ENCODE data around the gene GPC6. TPM values are rescaled to one million over a fixed set of nuclear protein-coding genes. Genes with fewer than 3 reads are reported as not detected.

GPC6 gene
- total and polyA plus RNA-seq, 2 donors (not counting 3 experiments of a cell fraction or from before 2014, with no cell fraction given) = 0.01 TPM; not detected in 1

DNA sequence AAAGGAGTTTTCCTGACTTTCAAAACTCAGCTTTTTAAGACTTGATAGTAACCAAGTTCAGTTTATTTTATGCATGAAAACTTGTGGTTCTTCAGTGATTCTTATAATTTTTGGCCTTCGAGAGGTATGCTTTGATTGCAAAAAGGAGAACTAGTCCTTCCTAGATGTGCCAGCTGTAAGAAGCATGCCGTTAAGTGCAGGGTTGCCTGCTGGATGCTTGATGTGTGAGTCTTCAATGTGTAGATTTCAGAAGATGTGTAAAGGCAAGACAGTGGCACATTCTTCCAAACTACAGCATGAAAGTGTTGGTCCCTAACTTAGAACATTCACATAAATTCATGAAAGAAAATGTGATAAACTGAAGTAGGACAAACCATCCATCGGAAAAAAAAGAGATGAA, 720.4 kb downstream of the GPC6 start:
- H3K36me3 ChIP-seq (ENCODE audit: control insufficient read depth in 2 of 2, extremely low read depth in 1 of 2, insufficient read depth in 2 of 2, low read length in 2 of 2) = no peaks in the 10 kb centered on the region
- intact Hi-C loops (cut with micrococcal nuclease) (no loop called here), dilution Hi-C loops (cut with MboI; ENCODE audit: extremely low pct_ligation_motif_present, low sequenced_read_pairs) (no loop called here)
- no peak overlapping the region for H2AFZ ChIP-seq (ENCODE audit: low read depth, low read length)
- H4K20me1 ChIP-seq (replicated peaks; ENCODE audit: control insufficient read depth, extremely low read depth, insufficient read depth, low read length) = no peaks in the 10 kb centered on the region
- no peak overlapping the region for H3K4me2 ChIP-seq (ENCODE audit: insufficient read depth, low read length)
- DNase-seq (ENCODE audit: low read depth, low spot score) = no peak
- no peaks in the 10 kb centered on the region for H3K27me3 ChIP-seq (ENCODE audit: control insufficient read depth in 2 of 2, insufficient read depth in 2 of 2, low read length in 2 of 2)
- H3K9me1 ChIP-seq (replicated peaks; ENCODE audit: control insufficient read depth, extremely low read depth, insufficient read depth, low read length) = no peaks in the 10 kb centered on the region
- no peak for FAIRE-seq
- POLR2A ChIA-PET = no interaction called here
- CTCF ChIA-PET = no interaction called here
- TF ChIP-seq, protein P1, sequence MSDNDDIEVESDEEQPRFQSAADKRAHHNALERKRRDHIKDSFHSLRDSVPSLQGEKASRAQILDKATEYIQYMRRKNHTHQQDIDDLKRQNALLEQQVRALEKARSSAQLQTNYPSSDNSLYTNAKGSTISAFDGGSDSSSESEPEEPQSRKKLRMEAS (IDR thresholded peaks at IDR 0.05; ENCODE audit: insufficient read depth, insufficient read length) = no peak
- no peak for TF ChIP-seq MYC (IDR thresholded peaks at IDR 0.05; ENCODE audit: low read depth, low read length)
- no peak for TF ChIP-seq GATA2 (IDR thresholded peaks at IDR 0.05; ENCODE audit: insufficient read depth, insufficient read length, low read depth, low read length)
- no peak for TF ChIP-seq POLR2AphosphoS5 (IDR thresholded peaks at IDR 0.05; ENCODE audit: insufficient read depth, low read depth, low read length)
- no peak for TF ChIP-seq JUN (IDR thresholded peaks at IDR 0.05; ENCODE audit: borderline replicate concordance, insufficient read depth, insufficient read length, low read depth)
- H3K4me3 ChIP-seq (replicated peaks in 1 of 3; ENCODE audit: insufficient read depth in 1 of 3, low read depth in 1 of 3, low read length in 3 of 3) = no peak overlapping the region
- no peak overlapping the region for H3K9ac ChIP-seq (replicated peaks; ENCODE audit: extremely low read depth, insufficient read depth, low read length)
- H3K27ac ChIP-seq (ENCODE audit: insufficient read depth, low read depth, low read length) = no peak overlapping the region
- H3K9me3 ChIP-seq (replicated peaks; ENCODE audit: control insufficient read depth, insufficient read depth, low read length) = peaks cover 2% of the 10 kb centered on the region
- no peaks in the 10 kb centered on the region for H3K4me1 ChIP-seq (ENCODE audit: control insufficient read depth, extremely low read depth, insufficient read depth, low read length)
- BruUV-seq (replicated peaks) = no TSS peak
- H3K79me2 ChIP-seq (ENCODE audit: control insufficient read depth, insufficient read depth, low read length) = no peaks in the 10 kb centered on the region

DNA sequence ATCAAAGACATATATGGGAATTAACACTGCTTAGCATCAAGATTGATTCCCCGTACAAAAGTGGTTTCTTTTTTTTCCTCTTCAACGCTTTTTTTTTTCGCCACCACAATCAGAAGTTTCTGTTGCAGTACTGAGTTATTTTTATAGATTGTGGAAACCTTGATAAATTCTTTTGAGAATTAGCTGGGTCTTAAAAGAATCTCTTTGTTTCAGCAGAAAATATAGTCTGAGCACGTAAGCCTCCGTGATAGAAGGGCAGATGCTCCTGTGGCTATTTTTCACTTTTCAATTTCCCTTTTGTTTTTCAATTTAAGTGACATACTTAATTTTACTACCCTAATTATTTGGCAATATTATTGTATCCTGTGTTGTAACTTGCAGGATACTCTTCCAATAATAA, 721.0 kb downstream of the GPC6 start:
- no peak for FAIRE-seq
- H3K9ac ChIP-seq (replicated peaks; ENCODE audit: extremely low read depth, insufficient read depth, low read length) = no peak overlapping the region
- TF ChIP-seq POLR2A (IDR thresholded peaks at IDR 0.05; ENCODE audit: low read depth, low read length) (no peak), GATA2 (IDR thresholded peaks at IDR 0.05; ENCODE audit: insufficient read depth, insufficient read length, low read depth, low read length) (no peak), JUN (IDR thresholded peaks at IDR 0.05; ENCODE audit: borderline replicate concordance, insufficient read depth, insufficient read length, low read depth) (no peak), FOS (IDR thresholded peaks at IDR 0.05; ENCODE audit: borderline replicate concordance, insufficient read depth, low read length) (no peak), POLR2AphosphoS5 (IDR thresholded peaks at IDR 0.05; ENCODE audit: insufficient read depth, low read depth, low read length) (no peak), EZH2 (IDR thresholded peaks at IDR 0.05; ENCODE audit: borderline replicate concordance, low read depth, low read length, severe bottlenecking) (no peak)
- TF ChIP-seq, protein P2, sequence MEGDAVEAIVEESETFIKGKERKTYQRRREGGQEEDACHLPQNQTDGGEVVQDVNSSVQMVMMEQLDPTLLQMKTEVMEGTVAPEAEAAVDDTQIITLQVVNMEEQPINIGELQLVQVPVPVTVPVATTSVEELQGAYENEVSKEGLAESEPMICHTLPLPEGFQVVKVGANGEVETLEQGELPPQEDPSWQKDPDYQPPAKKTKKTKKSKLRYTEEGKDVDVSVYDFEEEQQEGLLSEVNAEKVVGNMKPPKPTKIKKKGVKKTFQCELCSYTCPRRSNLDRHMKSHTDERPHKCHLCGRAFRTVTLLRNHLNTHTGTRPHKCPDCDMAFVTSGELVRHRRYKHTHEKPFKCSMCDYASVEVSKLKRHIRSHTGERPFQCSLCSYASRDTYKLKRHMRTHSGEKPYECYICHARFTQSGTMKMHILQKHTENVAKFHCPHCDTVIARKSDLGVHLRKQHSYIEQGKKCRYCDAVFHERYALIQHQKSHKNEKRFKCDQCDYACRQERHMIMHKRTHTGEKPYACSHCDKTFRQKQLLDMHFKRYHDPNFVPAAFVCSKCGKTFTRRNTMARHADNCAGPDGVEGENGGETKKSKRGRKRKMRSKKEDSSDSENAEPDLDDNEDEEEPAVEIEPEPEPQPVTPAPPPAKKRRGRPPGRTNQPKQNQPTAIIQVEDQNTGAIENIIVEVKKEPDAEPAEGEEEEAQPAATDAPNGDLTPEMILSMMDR (IDR thresholded peaks at IDR 0.05; ENCODE audit: extremely low read depth in 1 of 2, insufficient read depth in 1 of 2, low read depth in 1 of 2, low read length in 2 of 2) = no peak

More for the DNA sequence above, 721.0 kb downstream of the GPC6 start:
- Histone ChIP-seq H3K9me3 (replicated peaks; ENCODE audit: control insufficient read depth, insufficient read depth, low read length) (peaks cover 2% of the 10 kb centered on the region), H2AFZ (ENCODE audit: low read depth, low read length) (no peak overlapping the region), H4K20me1 (replicated peaks; ENCODE audit: control insufficient read depth, extremely low read depth, insufficient read depth, low read length) (no peaks in the 10 kb centered on the region), H3K36me3 (ENCODE audit: control insufficient read depth in 2 of 2, extremely low read depth in 1 of 2, insufficient read depth in 2 of 2, low read length in 2 of 2) (no peaks in the 10 kb centered on the region), H3K9me1 (replicated peaks; ENCODE audit: control insufficient read depth, extremely low read depth, insufficient read depth, low read length) (no peaks in the 10 kb centered on the region), H3K27ac (ENCODE audit: insufficient read depth, low read depth, low read length) (no peak overlapping the region), H3K4me3 (replicated peaks in 1 of 3; ENCODE audit: insufficient read depth in 1 of 3, low read depth in 1 of 3, low read length in 3 of 3) (no peak overlapping the region), H3K27me3 (ENCODE audit: control insufficient read depth in 2 of 2, insufficient read depth in 2 of 2, low read length in 2 of 2) (no peaks in the 10 kb centered on the region), H3K4me2 (ENCODE audit: insufficient read depth, low read length) (no peak overlapping the region), H3K4me1 (ENCODE audit: control insufficient read depth, extremely low read depth, insufficient read depth, low read length) (no peaks in the 10 kb centered on the region), H3K79me2 (ENCODE audit: control insufficient read depth, insufficient read depth, low read length) (no peaks in the 10 kb centered on the region)
- BruUV-seq (replicated peaks) = no TSS peak
- no peak for DNase-seq (ENCODE audit: low read depth, low spot score)
- dilution Hi-C loops (cut with MboI; ENCODE audit: extremely low pct_ligation_motif_present, low sequenced_read_pairs) (no loop called here), intact Hi-C loops (cut with micrococcal nuclease) (no loop called here)
- CTCF ChIA-PET = no interaction called here
- POLR2A ChIA-PET = no interaction called here

Data from endothelial cell of umbilical vein (primary cell).